Inflammatory macrophage treated with lipopolysaccharide for 1 hour (primary cell): ENCODE results near the gene ALDH8A1.

Experiments used
- DNase-seq, 2 donors: peaks; one replicate each; pipeline ENCODE4 v3.0.0-alpha.2; 2020 to 2022

ALDH8A1 gene, protein sequence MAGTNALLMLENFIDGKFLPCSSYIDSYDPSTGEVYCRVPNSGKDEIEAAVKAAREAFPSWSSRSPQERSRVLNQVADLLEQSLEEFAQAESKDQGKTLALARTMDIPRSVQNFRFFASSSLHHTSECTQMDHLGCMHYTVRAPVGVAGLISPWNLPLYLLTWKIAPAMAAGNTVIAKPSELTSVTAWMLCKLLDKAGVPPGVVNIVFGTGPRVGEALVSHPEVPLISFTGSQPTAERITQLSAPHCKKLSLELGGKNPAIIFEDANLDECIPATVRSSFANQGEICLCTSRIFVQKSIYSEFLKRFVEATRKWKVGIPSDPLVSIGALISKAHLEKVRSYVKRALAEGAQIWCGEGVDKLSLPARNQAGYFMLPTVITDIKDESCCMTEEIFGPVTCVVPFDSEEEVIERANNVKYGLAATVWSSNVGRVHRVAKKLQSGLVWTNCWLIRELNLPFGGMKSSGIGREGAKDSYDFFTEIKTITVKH

DNA sequence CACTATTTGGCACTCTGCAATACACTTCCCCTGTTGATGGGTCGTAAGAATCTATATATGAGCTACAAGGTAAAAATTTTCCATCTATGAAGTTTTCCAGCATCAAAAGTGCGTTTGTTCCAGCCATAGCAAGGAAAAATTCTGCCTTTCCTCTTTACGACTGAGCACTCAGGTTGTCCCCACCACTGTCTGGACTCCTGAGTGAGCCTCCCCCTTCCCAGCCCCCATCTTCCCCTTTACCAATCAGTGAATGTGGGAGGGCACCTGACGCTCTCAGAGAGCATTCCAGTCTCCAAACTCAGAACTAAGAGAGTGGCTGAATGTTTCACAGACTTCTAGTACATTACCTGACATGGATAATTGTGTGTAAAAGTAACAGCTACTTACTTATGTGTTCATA is at the start of gene ALDH8A1:
TSS of gene ALDH8A1 (minus strand) at position 175 of the 400 bp plus-strand sequence. CDS start at position 127, 48 bp downstream.
- no peak for DNase-seq

DNA sequence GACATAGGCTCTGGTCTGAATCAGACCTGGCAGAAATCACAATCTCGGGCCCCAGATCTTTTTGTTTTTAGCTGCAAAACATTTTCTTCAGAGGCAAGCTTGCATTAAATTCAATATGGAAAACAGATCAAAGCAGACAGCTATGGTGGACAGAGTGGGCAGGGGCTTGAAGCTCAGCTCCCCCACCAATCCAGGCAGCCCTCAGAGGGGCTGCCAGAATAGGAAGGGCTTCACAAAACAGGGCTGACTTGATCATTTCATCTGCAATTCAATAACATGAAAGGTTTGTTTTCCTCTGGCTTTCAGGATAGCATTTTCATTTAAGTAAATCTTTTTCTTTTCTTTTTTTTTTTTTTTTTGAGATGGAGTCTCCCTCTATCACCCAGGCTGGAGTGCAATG is 49.2 kb upstream of the ALDH8A1 start:
- DNase-seq = no peak

DNA sequence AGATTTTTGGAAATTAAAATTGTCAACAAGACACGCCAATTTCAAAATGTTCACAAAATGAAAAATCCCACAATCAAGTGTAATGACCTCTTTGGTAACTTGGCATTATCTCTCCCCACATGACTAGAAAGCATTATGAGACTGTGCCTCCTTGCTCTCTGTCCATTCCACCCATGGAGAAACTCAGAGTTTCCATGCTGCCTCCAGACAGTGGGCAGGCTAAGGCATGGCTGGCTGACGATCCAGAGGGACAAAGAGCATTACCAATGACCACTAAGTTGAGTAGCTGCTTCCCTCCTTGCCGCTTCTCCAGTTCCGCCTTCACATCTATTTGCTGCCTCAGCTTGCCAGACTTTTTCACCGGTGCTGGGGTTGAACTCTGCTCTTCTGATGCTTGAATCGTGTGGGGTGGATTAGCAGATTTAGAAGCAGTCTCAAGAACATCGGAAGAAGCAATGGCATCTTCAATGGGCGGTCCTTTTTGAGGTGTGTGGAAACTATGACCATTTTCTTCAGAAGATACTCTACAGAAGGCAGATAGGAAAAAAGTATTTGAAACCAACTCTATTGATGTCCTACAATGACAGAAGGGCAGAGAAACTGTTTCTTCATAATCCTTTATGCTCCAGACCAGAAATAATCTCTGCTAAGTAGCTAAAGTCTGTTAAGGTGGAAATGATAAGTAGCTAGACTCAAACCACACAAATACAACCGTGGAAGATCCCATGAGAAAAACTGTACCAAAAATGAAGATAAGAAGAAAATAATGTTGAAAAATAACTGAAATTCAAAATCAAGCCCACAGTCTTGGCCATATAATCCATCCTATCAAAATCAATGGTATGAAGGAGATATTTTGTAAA is 47.5 kb upstream of the ALDH8A1 start:
- DNase-seq = no peak

DNA sequence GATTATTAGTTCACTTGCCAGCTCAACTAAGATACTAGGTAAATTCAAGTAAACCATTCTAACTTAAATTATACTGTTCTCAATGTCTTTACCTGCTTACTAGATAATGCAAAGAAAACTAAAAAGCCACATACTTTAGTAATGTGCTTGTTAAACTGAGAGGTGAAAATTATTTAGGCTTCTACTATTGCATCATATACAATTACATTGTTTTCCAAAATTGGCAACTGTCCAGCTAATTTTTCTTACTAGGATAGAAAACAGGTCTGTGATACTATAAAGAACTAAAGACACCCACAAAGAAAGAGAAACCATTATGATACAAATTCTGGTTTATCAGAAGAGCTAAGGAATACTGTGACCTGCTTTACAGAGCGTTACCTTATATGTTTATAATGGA is 45.6 kb upstream of the ALDH8A1 start:
- no peak for DNase-seq

DNA sequence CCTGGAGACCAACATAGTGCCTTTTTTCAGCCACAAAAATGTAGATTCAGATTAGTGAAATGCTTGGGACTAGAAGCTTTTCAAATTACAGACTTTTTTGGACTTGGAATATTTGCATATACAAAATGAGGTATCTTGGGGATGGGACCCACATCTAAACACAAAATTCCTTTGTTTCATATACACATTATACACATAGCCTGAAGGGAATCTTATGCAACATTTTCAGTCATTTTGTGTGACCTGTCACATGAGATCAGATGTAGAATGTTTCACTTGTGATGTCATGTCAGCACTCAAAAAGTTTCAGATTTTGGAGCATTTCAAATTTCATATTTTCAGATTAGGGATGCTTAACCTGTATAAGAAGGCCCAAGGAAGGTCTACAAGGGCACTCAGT is 44.5 kb upstream of the ALDH8A1 start:
- peak in 1 of 2 donors; percentile 39 for DNase-seq

DNA sequence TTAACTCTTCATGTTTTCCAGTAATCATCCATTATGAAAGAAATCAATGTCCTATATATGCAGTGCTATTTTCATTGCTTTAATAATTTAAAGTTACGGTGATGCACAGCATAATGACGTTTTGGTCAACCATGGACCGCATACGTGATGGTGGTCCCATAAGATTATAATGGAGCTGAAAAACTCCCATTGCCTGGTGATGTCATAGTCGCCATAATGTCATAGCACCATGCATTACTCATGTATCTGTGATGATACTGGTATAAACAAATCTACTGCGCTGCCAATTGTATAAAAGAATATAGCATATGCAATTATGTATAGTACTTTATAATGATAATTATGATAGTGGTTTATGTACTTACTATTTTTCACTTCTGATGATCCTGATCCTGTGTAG is 42.3 kb upstream of the ALDH8A1 start:
- no peak for DNase-seq

DNA sequence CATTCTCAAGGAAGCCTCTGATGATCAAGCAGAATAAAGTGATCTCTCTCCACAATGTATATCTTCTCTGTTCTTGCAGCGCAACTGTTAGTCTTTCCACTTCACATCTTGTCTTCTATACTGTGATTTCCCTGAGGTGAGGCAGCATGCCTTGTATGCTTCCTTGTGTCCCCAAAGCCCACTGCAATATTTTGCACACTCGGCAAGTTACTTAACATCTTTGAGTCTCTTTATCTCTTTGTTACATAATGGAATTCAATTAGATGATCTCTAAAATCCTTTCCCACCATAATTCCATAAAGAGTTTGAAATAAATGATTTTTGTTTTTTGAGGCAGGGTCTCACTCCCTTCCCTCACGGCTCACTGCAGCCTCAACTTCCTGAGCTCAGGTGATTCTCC is 40.4 kb upstream of the ALDH8A1 start:
- DNase-seq = no peak

DNA sequence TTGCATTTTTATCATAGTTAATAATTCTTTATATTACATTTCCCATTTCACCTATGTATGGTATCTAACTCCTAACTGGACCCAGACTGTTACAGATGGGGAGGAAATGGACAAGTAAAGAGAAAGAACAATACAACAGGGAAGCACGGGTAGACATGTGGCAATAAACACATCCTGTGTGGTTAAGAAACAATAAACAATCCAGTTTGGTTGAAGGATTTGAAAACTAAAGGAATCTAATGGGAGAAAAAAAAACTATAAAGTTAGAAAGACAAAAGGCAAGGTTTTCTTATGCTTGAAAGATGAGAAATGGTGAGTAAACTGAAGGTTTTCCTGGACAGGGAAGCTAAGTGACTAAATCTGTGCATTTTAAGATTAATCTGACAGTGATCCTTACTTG is 34.9 kb upstream of the ALDH8A1 start:
- DNase-seq = no peak

DNA sequence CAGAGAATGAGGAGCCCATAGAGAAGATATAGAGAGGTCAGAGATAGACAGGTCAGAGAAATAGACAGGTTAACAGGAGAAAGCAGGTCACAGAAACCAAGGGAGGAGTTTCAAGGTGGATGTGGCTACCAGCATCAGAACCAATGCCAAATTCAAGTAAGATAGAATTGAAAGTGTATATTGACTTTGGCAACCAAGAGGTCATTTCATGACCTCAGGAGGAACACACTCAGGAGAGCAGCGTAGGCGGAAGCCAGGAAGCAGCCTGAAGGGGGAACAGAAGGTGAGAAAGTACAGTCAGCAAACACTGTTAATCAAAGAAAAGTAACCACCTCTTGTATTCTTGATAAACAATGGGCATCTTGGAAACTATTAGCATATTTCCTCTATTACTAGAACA is 33.9 kb upstream of the ALDH8A1 start:
- DNase-seq = no peak

DNA sequence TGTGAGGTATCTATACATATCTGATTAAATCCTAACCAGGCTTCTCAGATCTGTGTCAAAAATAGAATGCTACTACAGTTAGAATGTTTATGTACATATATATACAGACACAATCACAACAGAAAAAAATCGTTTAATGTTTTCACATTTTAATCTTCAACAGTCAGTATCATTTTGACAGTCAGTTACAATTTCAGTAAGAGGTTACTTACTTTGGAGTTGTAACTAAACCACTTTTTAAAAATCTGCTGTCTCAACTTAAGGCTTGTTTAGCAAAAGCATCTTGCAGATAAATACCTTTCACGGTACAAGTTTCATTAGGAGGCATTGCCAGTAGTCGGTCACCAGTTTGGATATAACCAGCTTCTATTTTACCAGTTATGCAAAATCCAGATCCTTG is 32.3 kb upstream of the ALDH8A1 start:
- no peak for DNase-seq

DNA sequence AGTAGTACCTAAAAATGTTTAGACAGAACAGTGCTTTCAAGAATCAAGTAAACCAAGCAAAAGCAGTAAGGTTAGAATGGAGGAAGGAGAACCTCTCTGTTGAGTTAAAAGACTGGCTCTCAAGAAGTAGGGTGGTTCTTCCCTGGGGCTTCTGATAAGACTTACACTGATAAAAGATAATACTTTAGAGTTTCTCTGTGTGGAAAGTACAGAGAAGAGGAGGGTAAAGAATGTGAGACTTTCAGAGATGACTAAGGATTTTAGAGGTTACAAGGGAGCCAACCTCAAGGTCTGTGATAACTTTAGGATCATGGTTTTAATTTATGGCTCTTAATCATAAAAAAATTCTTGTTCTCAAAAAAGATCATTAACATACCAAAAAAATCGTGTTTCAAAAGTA is 30.9 kb upstream of the ALDH8A1 start:
- no peak for DNase-seq

DNA sequence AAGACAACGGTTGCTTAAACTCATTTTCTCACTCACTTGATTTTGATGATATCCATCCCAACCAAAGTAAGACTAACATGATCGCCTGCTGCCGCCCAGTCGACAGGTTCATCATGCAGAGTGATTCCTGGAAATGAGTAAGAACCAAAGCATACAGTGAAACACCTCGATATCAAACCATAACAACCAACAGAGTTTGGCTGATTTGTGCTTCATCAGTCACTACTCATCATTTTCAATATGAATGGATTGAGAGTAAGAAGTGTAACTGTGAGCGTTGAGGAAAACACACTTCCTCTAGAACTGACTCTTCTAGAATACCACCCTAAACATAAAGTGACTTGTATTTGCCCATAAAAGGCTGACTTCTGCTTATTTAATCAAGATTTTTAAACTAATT is 29.2 kb upstream of the ALDH8A1 start:
- no peak for DNase-seq

DNA sequence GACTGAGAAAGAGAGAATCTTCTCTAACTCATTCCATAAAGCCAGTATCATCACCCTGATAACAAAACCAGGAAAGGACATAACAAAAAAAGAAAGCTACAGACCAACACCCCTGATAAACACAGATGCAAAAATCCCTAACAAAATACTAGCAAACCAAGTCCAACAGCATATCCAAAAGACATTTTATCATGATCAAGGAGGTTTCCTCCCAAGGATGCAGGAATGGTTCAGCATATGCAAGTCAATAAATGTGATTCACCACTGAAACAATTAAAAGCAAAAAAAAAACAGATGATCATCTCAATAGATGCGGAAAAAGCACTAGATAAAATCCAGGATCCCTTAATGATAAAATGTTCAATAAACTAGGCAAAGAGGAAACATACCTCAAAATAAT is 24.5 kb upstream of the ALDH8A1 start:
- DNase-seq = no peak

DNA sequence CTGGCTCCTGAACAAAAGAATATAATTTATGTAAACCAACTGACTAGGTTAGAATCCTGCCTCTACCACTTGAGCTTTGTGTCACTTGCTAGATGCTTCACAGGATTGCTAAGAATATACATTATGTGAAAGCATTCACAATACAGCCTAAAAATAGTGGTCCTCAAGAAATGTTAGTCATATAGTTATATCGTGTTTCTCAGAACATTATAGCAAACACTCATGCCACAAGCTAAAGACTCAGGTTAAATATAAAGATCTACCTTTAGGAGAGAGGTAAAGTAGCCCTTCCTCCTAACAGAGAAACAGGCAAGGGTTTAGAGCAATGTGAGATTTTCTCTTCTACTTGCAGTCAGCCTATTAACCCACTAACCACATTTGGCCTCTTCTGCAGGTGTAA is 17.8 kb upstream of the ALDH8A1 start:
- DNase-seq = no peak

DNA sequence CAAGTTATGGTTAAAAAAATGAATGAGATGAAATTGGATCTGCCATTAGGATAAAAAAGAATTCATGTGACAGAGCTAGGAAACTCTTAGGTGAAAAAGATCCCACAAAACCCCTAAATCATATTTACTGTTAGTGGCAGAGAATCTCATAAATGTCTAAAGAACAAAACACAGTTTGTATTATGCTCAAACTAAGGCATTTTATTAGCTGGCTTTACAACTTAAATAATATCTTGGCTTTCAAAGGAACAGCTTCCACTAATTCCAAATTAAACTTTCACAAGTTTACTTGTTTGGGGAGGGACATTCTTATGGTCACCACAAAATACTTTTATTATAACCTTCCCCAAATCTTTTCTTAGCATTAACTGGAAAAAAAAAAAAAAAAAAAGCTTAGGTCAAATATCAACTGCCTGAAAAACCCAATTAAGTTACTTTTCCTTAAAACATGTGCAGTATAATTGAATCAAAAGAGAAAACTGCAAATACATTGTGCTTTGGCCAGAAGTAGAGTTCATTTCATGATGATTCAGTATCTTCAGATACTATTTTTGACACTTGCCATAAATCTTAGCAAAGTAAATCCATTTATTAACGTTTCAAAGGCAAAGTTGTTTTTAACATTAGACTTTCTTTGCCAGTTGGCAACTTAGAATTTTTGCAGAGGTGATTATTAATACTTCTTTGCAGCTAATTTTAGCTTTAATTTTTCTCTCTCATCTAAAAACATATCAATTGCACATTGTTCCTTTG is 14.7 kb upstream of the ALDH8A1 start:
- DNase-seq = no peak

DNA sequence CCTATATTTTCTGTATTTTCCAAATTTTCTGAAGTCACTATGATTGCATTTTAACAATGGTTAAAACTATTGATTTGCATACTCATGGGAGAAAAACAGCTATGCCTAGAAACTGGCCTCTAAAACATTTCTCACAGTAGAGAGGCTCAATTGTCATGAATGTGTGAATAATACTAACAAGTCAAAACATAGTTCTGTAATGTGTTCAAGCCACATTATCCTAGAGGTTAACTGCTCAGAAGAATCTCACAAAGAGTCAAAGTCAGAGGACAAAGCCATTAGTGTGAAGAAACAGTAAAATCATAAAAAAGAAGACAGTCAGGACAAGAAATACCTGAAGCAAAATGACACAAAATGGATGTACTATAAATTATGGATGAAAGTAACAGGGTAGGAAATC is 12.5 kb upstream of the ALDH8A1 start:
- DNase-seq = no peak

DNA sequence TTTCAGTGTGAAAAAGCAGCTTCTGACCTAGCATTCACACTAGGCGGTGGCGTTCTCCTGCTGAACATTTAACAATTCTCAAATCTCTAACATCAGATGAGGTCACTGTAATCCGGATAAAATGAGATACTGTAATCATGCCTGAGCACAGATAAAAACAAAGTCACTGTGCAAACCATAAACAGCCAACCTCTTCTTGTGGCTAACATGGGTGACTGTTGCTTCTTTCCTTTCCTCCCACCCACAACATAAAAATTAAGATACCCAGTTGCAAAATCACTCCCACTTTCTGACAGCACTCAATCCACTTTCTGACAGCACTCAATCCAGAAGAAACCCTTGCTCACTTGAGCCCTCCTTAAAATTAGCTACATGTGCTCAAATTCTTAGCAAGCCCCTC is 11.5 kb upstream of the ALDH8A1 start:
- peak; percentile 3 to 21 for DNase-seq

DNA sequence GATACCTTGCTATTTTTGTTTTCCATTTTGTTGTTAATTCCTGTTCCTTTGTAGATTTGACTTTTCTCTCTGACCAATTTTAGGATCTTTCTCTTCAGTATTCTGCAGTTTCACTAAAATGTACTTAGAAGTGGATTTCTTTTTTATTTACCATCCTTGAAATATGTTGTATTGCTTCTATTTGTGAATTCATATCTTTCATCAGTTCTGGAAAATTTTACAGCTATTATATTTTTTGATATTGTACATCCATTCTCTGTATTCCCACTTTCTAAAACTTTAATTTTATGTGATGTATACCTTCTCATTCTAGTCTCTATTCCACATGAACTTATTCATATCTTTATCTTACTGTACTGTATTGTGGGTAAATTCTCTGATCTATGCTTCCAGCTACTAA is 9.7 kb upstream of the ALDH8A1 start:
- DNase-seq = no peak

DNA sequence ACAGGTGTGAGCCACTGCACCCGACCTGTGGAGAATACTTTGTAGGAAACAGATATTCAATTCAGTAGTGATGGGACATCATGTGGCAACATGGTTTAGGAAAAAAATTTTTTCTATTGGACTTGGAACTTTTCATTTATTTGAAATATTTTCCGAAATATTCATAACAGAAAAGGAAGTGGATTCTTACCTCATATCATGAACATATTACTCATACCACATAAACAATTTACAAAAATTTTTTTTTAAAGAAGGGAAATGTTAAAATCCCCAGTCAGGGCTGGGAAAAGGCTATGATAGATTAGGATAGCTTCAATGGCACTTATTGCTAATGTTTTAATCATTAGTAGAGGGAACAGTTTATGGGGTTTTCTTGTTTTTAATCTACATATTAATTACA is 6.8 kb upstream of the ALDH8A1 start:
- DNase-seq = peak; percentile 28 to 45

DNA sequence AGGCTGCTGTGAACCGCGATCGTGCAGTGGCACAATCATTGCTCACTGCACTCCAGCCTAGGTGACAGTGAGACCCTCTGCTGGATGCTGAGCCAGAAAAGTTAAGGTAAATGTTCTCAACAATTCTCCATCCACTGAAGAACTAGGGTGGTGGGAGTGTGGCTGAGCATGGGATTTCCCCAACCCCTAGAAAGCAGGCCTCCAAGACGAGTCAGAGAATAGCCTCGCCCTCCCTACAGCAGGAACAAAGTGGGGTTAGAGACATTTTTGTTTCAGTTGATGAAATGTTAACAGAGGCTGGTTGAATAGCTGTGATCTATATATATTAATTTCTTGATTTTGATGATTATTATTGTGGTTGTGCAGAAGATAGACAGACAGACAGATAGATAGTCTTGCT is 6.1 kb upstream of the ALDH8A1 start:
- DNase-seq = peak in 1 of 2 donors; percentile 8

DNA sequence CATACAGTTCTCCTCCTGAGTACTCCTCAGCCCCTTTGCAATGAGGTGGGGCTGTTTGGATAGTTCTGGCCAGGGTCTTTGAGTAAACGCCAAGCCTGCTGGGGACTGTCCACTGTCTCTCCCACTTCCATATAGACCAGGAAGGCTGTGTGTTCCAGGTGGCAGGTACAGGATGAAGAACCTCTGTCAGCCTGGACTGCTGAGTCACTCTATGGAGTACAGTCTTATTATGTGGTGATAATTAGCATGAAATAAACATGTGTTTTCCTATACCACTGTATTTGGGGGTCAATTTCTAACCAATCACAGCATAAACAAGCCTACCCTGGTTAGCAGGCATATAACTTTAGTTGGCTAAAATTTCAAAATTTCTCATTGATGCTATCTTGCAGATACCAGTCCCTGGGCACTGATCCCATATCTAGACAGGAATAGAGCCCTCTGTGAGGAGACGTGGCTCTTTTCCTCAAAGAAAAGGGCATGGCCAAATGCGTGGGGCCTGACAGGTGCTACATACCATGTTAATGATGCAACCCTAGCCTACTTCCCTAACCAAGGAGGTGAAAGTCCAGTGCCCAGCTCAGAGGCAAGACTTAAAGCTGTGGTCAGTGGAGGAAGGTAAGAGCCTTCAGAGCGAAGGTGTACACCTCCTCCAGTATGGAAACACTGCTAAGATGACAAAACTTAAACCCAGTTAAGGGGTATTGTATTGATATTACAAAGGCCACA is 4.5 kb upstream of the ALDH8A1 start:
- DNase-seq = no peak

DNA sequence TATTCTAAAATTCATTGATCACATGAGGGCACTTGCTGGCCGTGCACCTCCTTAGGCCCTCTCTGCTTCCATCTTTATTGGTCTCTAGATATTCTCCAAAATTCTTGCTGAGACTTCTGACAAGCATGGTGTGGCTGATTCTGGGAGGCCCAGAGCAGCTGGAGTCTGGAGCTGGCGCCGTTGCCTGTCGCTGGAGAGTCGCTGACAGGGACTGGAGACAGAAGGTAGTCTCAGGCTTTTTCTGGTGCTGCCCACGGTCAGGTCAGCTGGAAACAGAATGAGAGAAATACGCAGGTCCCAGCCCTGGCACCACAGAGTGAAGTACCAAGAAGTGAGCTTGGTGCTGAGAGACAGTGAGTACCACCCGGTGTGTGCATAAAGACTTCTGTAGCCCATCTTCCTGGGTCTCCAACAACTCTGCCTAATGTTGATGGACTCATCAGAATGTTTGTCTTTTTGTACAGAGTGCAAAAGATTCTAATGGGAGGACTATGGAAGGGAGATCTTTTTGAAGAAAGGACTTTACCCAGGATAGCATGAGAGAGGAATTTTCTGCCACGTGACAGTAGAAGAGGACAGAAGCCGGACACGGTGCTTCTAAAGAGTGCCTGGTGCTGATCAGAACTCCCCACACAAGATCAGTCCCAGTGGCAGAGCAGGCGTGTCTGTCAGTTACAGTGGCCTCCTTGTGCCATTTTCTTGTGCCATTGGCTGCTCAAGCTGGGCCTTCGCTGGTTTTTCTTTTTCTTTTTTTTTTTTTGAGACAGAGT is 1.8 kb upstream of the ALDH8A1 start:
- no peak for DNase-seq
